HCT116 (cell line): ENCODE results near the gene VSIG10. TPM values are rescaled to one million over a fixed set of nuclear protein-coding genes. Genes with fewer than 3 reads are reported as not detected.
A peak's percentile ranks its signal among the peaks of the same experiment; 100 is the strongest.

ENCODE experiments used
- ATAC-seq: fragments of 200-7000 bp; cut with Tn5 transposase; 2 replicates; pipeline ENCODE4 v1.9.1; 2020; ENCODE audit warnings: mild to moderate bottlenecking, moderate library complexity
- BruUV-seq: library from RNA; stranded (reverse); fragments of 400-500 nt; replicated peaks from 2 replicates; lab custom pipeline; 2021; lab: Mats Ljungman, UMichigan
- CTCF ChIA-PET: fragments of 300-600 bp; sonication (Branson Sonifier 250); formaldehyde crosslinking; loops from one replicate; lab custom pipeline; 2021; ENCODE audit warnings: antibody characterized with exemption; lab: Charles Lee
- POLR2A ChIA-PET: fragments of 300-600, 350-600 bp; sonication (Branson Sonifier 250); formaldehyde crosslinking; loops from one replicate; lab custom pipeline; 2021; ENCODE audit warnings: antibody characterized with exemption; lab: Charles Lee
- RAD21 ChIA-PET, 2 experiments: fragments of 300-600 bp; sonication (Branson Sonifier 250); formaldehyde crosslinking; loops; one replicate each; lab custom pipeline; 2023; ENCODE audit warnings: low total read pairs in 2 of 2; ENCODE audit not compliant: uncharacterized antibody in 2 of 2, unreplicated experiment in 2 of 2, low non-redundant PET in 1 of 2; lab: Charles Lee
- DNase-seq: peaks from one replicate; pipeline ENCODE4 v3.0.0-alpha.2; 2010; ENCODE audit warnings: low read depth, low spot score
- H2AFZ ChIP-seq: fragments of 200-600 bp; shearing (Covaris generic), sonication (generic); 2 replicates; pipeline ENCODE4 v1.6.1; 2017; ENCODE audit warnings: low read depth, mixed run types, mixed read lengths, antibody characterized with exemption, low read length; ENCODE audit not compliant: poor library complexity, severe bottlenecking
- H3K27ac ChIP-seq: 2 replicates; pipeline ENCODE4 v1.5.1; 2012; ENCODE audit warnings: low read depth, low read length
- H3K27me3 ChIP-seq: fragments of 200-600 bp; sonication (generic); 2 replicates; pipeline ENCODE4 v1.6.1; 2016; ENCODE audit warnings: mixed run types, low read length, mixed read lengths; ENCODE audit not compliant: insufficient read depth
- H3K36me3 ChIP-seq, 2 experiments: fragments of 200-500 bp in 1 of 2; fragments of 200-600 bp in 1 of 2; sonication (Bioruptor generic) in 1 of 2; sonication (generic) in 1 of 2; 2 replicates each; pipeline versions ENCODE4 v1.5.1 to v1.6.1; 2014 to 2016; ENCODE audit warnings: low read length in 2 of 2, inconsistent platforms in 1 of 2, mixed read lengths in 1 of 2, mixed run types in 1 of 2; ENCODE audit not compliant: insufficient read depth in 2 of 2, control insufficient read depth in 1 of 2
- H3K4me1 ChIP-seq, 2 experiments: fragments of 200-600 bp in 1 of 2; sonication (generic) in 1 of 2; 2 replicates each; pipeline versions ENCODE4 v1.5.1 to v1.6.1; 2012 to 2017; ENCODE audit warnings: low read length in 2 of 2, inconsistent platforms in 1 of 2, mild to moderate bottlenecking in 1 of 2, mixed read lengths in 1 of 2, mixed run types in 1 of 2, moderate library complexity in 1 of 2; ENCODE audit not compliant: insufficient read depth in 2 of 2, control insufficient read depth in 1 of 2
- H3K4me2 ChIP-seq: fragments of 200-600 bp; sonication (generic); 2 replicates; pipeline ENCODE4 v1.6.1; 2017; ENCODE audit warnings: mixed run types, low read length, mixed read lengths
- H3K4me3 ChIP-seq, 2 experiments: fragments of 200-600 bp in 1 of 2; sonication (generic) in 1 of 2; replicated peaks in 1 of 2; 2 replicates each; pipeline ENCODE4 v1.5.1; 2011 to 2016; ENCODE audit warnings: low read length in 2 of 2, control low read depth in 1 of 2, low read depth in 1 of 2, mild to moderate bottlenecking in 1 of 2, mixed read lengths in 1 of 2, mixed run types in 1 of 2
- H3K79me2 ChIP-seq: fragments of 200-600 bp; sonication (generic); 2 replicates; pipeline ENCODE4 v1.6.1; 2017; ENCODE audit warnings: mild to moderate bottlenecking, mixed run types, low read length, moderate library complexity, mixed read lengths; ENCODE audit not compliant: insufficient read depth
- H3K9ac ChIP-seq: fragments of 200-600 bp; sonication (generic); 2 replicates; pipeline ENCODE4 v1.6.1; 2016; ENCODE audit warnings: low read length, mixed read lengths
- H3K9me2 ChIP-seq: fragments of 200-600 bp; sonication (generic), shearing (Covaris generic); 2 replicates; pipeline ENCODE4 v1.6.1; 2017; ENCODE audit warnings: mixed run types, mild to moderate bottlenecking, moderate library complexity; ENCODE audit not compliant: insufficient read depth
- H3K9me3 ChIP-seq, 2 experiments: fragments of 200-500 bp in 1 of 2; fragments of 200-600 bp in 1 of 2; sonication (Bioruptor generic) in 1 of 2; sonication (generic) in 1 of 2; 2 replicates each; pipeline ENCODE4 v1.6.1; 2014 to 2017; ENCODE audit warnings: low read length in 2 of 2, mixed read lengths in 2 of 2, inconsistent platforms in 1 of 2, low read depth in 1 of 2, mild to moderate bottlenecking in 1 of 2, mixed run types in 1 of 2, moderate library complexity in 1 of 2; ENCODE audit not compliant: control insufficient read depth in 1 of 2, insufficient read depth in 1 of 2
- H4K20me1 ChIP-seq: fragments of 200-600 bp; sonication (generic), shearing (Covaris generic); 2 replicates; pipeline ENCODE4 v1.6.1; 2017; ENCODE audit warnings: mixed run types, mild to moderate bottlenecking, moderate library complexity; ENCODE audit not compliant: insufficient read depth
- CBX3 ChIP-seq: IDR thresholded peaks from 2 replicates; pipeline ENCODE4 v1.6.1; 2012; ENCODE audit warnings: low read depth
- EGR1 ChIP-seq: IDR thresholded peaks from 2 replicates; pipeline ENCODE4 v1.6.1; 2012; ENCODE audit warnings: low read depth
- ELF1 ChIP-seq: IDR thresholded peaks from 2 replicates; pipeline ENCODE4 v1.6.1; 2012; ENCODE audit warnings: low read depth, borderline replicate concordance
- EZH2 ChIP-seq: fragments of 200-600 bp; sonication (generic); IDR thresholded peaks from 2 replicates; pipeline ENCODE4 v1.6.1; 2017; ENCODE audit warnings: antibody characterized with exemption, mixed run types
- EZH2phosphoT487 ChIP-seq: fragments of 200-600 bp; IDR thresholded peaks from 2 replicates; pipeline ENCODE4 v1.6.1; 2018; ENCODE audit warnings: antibody characterized with exemption, borderline replicate concordance
- FOSL1 ChIP-seq: IDR thresholded peaks from 2 replicates; pipeline ENCODE4 v1.6.1; 2012; ENCODE audit warnings: low read depth
- POLR2A ChIP-seq: IDR thresholded peaks from 2 replicates; pipeline ENCODE4 v1.7.0; 2011; ENCODE audit warnings: borderline replicate concordance; ENCODE audit not compliant: insufficient read depth, insufficient read length; ENCODE audit errors: extremely low read depth
- POLR2AphosphoS5 ChIP-seq: IDR thresholded peaks from 2 replicates; pipeline ENCODE4 v1.6.1; 2011; ENCODE audit warnings: mild to moderate bottlenecking, low read depth, low read length, moderate library complexity
- REST ChIP-seq: IDR thresholded peaks from 2 replicates; pipeline ENCODE4 v1.6.1; 2012; ENCODE audit warnings: low read depth
- SIN3A ChIP-seq: IDR thresholded peaks from 2 replicates; pipeline ENCODE4 v1.6.1; 2012; ENCODE audit warnings: low read depth
- TCF7L2 ChIP-seq: IDR thresholded peaks from 2 replicates; pipeline ENCODE4 v1.7.0; 2011; ENCODE audit warnings: borderline replicate concordance, inconsistent platforms; ENCODE audit not compliant: insufficient read depth, insufficient read length; ENCODE audit errors: extremely low read depth
- ZFX ChIP-seq: fragments of 450-650 bp; IDR thresholded peaks from 2 replicates; pipeline ENCODE4 v1.6.1; 2017
- ZNF274 ChIP-seq: fragments of 200-500 bp; sonication (Bioruptor generic); IDR thresholded peaks from 2 replicates; pipeline ENCODE4 v1.6.1; 2014; ENCODE audit warnings: mild to moderate bottlenecking, low read depth, low read length, inconsistent platforms
- intact Hi-C: fragments of 100-400 bp; cut with micrococcal nuclease; formaldehyde crosslinking; loops from 2 replicates; pipeline ENCODE4 v1.10.0; 2022
- total RNA-seq: library from RNA; stranded (reverse); gene quantifications from one replicate; pipeline ENCODE4 v1.2.1, GENCODE V29; 2021; ENCODE audit not compliant: unreplicated experiment
- TF ChIP-seq, protein P1 (sequence below), 3 experiments: fragments of 200-600 bp in 1 of 3; sonication (generic) in 1 of 3; IDR thresholded peaks in 2 of 3; conservative IDR thresholded peaks in 1 of 3; 2 replicates each; pipeline ENCODE4 v1.5.1; 2012 to 2017; ENCODE audit warnings: low read depth in 2 of 3, low read length in 2 of 3, antibody characterized with exemption in 1 of 3, borderline replicate concordance in 1 of 3, control low read depth in 1 of 3, mild to moderate bottlenecking in 1 of 3, mixed read lengths in 1 of 3, mixed run types in 1 of 3, moderate library complexity in 1 of 3; ENCODE audit not compliant: insufficient read depth in 1 of 3

The VSIG10 gene
- total RNA-seq, 1 experiment from 2014 or later = 42.6 TPM

DNA sequence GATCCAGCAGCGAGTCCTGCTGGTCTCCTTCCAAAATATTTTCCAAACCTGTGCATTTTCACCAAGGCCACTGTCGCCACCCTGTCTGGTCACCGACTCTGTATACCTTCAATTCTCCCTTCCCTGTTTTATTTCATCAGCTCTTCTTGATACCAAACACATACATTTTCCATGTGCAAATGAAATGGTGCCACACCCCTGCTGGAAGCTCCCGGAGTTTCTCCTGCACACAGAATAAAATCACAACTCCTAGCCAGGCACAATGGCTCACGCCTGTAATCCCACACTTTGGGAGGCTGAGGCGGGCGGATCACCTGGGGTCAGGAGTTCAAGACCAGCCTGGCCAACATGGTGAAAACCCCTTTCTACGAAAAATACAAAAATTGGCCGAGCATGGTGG lies 14.0 kb downstream of the VSIG10 start:
- H3K4me3 ChIP-seq = no peak overlapping the region
- ChIA-PET POLR2A (no interaction called here), CTCF (no interaction called here), RAD21 (no interaction called here)
- H3K9ac ChIP-seq = no peak overlapping the region
- ATAC-seq (peak; percentile 53), DNase-seq (no peak)
- no peaks in the 10 kb centered on the region for H3K9me2 ChIP-seq
- intact Hi-C loops = no loop called here
- H3K36me3 ChIP-seq = no peaks in the 10 kb centered on the region
- H3K4me1 ChIP-seq = peaks cover 25% of the 10 kb centered on the region in 2 experiments
- TF ChIP-seq POLR2A (no peak), SIN3A (no peak), POLR2AphosphoS5 (no peak), FOSL1 (no peak), EZH2phosphoT487 (no peak), TCF7L2 (no peak), ZFX (no peak), EGR1 (no peak), CBX3 (no peak), ELF1 (no peak), REST (no peak), ZNF274 (no peak), EZH2 (no peak)
- TF ChIP-seq, protein P1, sequence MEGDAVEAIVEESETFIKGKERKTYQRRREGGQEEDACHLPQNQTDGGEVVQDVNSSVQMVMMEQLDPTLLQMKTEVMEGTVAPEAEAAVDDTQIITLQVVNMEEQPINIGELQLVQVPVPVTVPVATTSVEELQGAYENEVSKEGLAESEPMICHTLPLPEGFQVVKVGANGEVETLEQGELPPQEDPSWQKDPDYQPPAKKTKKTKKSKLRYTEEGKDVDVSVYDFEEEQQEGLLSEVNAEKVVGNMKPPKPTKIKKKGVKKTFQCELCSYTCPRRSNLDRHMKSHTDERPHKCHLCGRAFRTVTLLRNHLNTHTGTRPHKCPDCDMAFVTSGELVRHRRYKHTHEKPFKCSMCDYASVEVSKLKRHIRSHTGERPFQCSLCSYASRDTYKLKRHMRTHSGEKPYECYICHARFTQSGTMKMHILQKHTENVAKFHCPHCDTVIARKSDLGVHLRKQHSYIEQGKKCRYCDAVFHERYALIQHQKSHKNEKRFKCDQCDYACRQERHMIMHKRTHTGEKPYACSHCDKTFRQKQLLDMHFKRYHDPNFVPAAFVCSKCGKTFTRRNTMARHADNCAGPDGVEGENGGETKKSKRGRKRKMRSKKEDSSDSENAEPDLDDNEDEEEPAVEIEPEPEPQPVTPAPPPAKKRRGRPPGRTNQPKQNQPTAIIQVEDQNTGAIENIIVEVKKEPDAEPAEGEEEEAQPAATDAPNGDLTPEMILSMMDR (IDR thresholded peaks at IDR 0.05 in 2 of 3, conservative IDR thresholded peaks at IDR 0.05 in 1 of 3; ENCODE audit: borderline replicate concordance in 1 of 3, insufficient read depth in 1 of 3, low read depth in 2 of 3, low read length in 2 of 3) = no peak
- no TSS peak for BruUV-seq
- peak overlapping the region; percentile 45 for H3K4me2 ChIP-seq
- no peaks in the 10 kb centered on the region for H3K79me2 ChIP-seq
- no peaks in the 10 kb centered on the region for H3K27me3 ChIP-seq
- no peaks in the 10 kb centered on the region for H3K9me3 ChIP-seq
- peak overlapping the region; percentile 45 for H3K27ac ChIP-seq
- H2AFZ ChIP-seq = no peak overlapping the region
- no peaks in the 10 kb centered on the region for H4K20me1 ChIP-seq
